HS-27A (cell line): Measurements from ENCODE around the gene HIVEP3.

Experiments used
- DNase-seq: peaks from one replicate; pipeline ENCODE4 v3.0.0-alpha.2; 2012; ENCODE audit warnings: low read depth, missing footprints

The HIVEP3 gene

GRCh38 chr1:41664861-41665640 lies 253.7 kb downstream of the HIVEP3 start:
- DNase-seq, result peak; percentile 86

- DNase-seq, result no peak
Measured at GRCh38 chr1:41663671-41664400, 254.9 kb downstream of the HIVEP3 start.

GRCh38 chr1:41662765-41663437 lies 255.8 kb downstream of the HIVEP3 start:
- DNase-seq, result no peak

GRCh38 chr1:41662061-41662764 lies 256.5 kb downstream of the HIVEP3 start:
- DNase-seq, result no peak

GRCh38 chr1:41661428-41662060 lies 257.2 kb downstream of the HIVEP3 start:
- DNase-seq, result no peak

GRCh38 chr1:41660570-41661427 lies 257.9 kb downstream of the HIVEP3 start:
- DNase-seq, result no peak

GRCh38 chr1:41659903-41660302 lies 258.8 kb downstream of the HIVEP3 start:
- DNase-seq, result no peak

- no peak for DNase-seq
Measured at GRCh38 chr1:41659159-41659495, 259.6 kb downstream of the HIVEP3 start.

GRCh38 chr1:41658431-41659158 lies 260.1 kb downstream of the HIVEP3 start:
- DNase-seq, result no peak

GRCh38 chr1:41657679-41658295 lies 260.9 kb downstream of the HIVEP3 start:
- DNase-seq, result no peak

- no peak for DNase-seq
Measured at GRCh38 chr1:41656825-41657500, 261.8 kb downstream of the HIVEP3 start.

GRCh38 chr1:41656068-41656467 lies 262.7 kb downstream of the HIVEP3 start:
- DNase-seq, result no peak

GRCh38 chr1:41655632-41656031 lies 263.1 kb downstream of the HIVEP3 start:
- DNase-seq, result no peak

GRCh38 chr1:41653574-41653973 lies 265.1 kb downstream of the HIVEP3 start:
- no peak for DNase-seq

- no peak for DNase-seq
Measured at GRCh38 chr1:41652384-41653265, 266.1 kb downstream of the HIVEP3 start.

GRCh38 chr1:41650028-41650880 lies 268.5 kb downstream of the HIVEP3 start:
- DNase-seq, result no peak

- no peak for DNase-seq
Measured at GRCh38 chr1:41649396-41650027, 269.2 kb downstream of the HIVEP3 start.
